Colonic mucosa (tissue), 4 donors: ENCODE measurements around the gene INTS3. TPM values are rescaled to one million over a fixed set of nuclear protein-coding genes. Genes with fewer than 3 reads are reported as not detected.

Experiments
- DNase-seq: peaks from one replicate; pipeline ENCODE4 v3.0.0-alpha.2; 2020
- H3K27ac ChIP-seq: fragments of 200-600 bp; one replicate; pipeline ENCODE4 v1.8.0; 2021
- H3K27me3 ChIP-seq: fragments of 200-600 bp; one replicate; pipeline ENCODE4 v1.8.0; 2021
- H3K36me3 ChIP-seq: fragments of 200-600 bp; one replicate; pipeline ENCODE4 v1.8.0; 2021
- H3K4me1 ChIP-seq: fragments of 200-600 bp; one replicate; pipeline ENCODE4 v1.8.0; 2021; ENCODE audit warnings: mild to moderate bottlenecking
- H3K4me3 ChIP-seq: fragments of 200-600 bp; one replicate; pipeline ENCODE4 v1.8.0; 2021
- H3K9ac ChIP-seq, 2 donors: one replicate each; pipeline ENCODE4 v1.7.0; 2013; ENCODE audit warnings: control low read depth in 2 of 2, low read depth in 2 of 2, low read length in 2 of 2
- H3K9me3 ChIP-seq: fragments of 200-600 bp; one replicate; pipeline ENCODE4 v1.8.0; 2021
- intact Hi-C: fragments of 100-400 bp; cut with DNase I; formaldehyde crosslinking; loops from one replicate; pipeline ENCODE4 v1.14.1; 2022
- total RNA-seq, 2 donors: library from RNA; stranded (reverse); fragmentation: NEBNext Ultra II Directional in 1 of 2; extraction: Animal tissue kit (Norgen Biotek cat#: 25700) in 1 of 2; gene quantifications; one replicate each; pipeline ENCODE4 v1.2.1, GENCODE V29; 2021
- TF ChIP-seq, protein P1 (sequence below): fragments of 200-600 bp; IDR thresholded peaks from one replicate; pipeline ENCODE4 v1.8.0; 2022; ENCODE audit warnings: antibody characterized with exemption, mild to moderate bottlenecking
- donor health status: healthy.
- donor health status: DM: no; HTN: no; CAD: no.
- donor health status: DM: no; HTN: no; CAD: no.

INTS3 gene
- total RNA-seq, 2 donors from 2014 or later = 25.5 to 53.1 TPM

- Histone ChIP-seq H3K9ac (no peak overlapping the region), H3K9me3 (no peaks in the 10 kb centered on the region), H3K4me1 (peaks cover 7% of the 10 kb centered on the region), H3K36me3 (no peaks in the 10 kb centered on the region), H3K27me3 (no peaks in the 10 kb centered on the region), H3K27ac (no peak overlapping the region), H3K4me3 (no peak overlapping the region)
- intact Hi-C loops = no loop called here
- DNase-seq = no peak
- TF ChIP-seq, protein P1, sequence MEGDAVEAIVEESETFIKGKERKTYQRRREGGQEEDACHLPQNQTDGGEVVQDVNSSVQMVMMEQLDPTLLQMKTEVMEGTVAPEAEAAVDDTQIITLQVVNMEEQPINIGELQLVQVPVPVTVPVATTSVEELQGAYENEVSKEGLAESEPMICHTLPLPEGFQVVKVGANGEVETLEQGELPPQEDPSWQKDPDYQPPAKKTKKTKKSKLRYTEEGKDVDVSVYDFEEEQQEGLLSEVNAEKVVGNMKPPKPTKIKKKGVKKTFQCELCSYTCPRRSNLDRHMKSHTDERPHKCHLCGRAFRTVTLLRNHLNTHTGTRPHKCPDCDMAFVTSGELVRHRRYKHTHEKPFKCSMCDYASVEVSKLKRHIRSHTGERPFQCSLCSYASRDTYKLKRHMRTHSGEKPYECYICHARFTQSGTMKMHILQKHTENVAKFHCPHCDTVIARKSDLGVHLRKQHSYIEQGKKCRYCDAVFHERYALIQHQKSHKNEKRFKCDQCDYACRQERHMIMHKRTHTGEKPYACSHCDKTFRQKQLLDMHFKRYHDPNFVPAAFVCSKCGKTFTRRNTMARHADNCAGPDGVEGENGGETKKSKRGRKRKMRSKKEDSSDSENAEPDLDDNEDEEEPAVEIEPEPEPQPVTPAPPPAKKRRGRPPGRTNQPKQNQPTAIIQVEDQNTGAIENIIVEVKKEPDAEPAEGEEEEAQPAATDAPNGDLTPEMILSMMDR = no peak
These were observed 44.2 kb downstream of the INTS3 start for GRCh38 chr1:153771841-153772593.

GRCh38 chr1:153773096-153773921, 45.5 kb downstream of the INTS3 start:
- H3K4me1 ChIP-seq = peaks cover 7% of the 10 kb centered on the region
- peak overlapping the region; percentile 34 for H3K27ac ChIP-seq

DNA sequence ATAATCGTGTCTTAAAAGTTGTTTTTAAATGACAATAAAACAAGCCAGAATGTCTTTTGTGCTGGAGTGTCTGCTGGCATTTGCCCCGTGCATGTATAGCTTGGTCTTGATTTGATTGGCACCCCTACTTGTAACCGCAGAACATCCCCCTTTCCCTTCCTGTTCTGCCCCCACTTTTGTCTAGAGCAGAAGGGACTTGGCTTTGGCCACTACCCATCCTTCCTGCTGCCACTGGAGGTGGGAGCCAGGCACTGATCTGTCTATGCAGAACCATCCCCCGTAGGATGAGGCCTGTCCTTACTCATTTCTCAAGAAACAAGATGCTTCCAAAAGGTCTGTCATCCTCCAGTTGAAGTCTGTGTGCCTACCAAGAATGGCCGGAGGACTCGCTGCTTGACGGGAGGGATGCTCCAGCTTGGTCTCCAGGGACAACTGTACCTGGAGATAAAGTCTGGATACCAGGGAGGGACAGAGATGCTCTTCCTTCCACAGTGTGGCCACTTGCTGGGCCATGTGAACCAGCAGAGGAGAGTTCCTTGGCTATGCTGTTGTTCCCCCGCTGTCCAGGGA, 46.3 kb downstream of the INTS3 start:
- Histone ChIP-seq H3K27ac (no peak overlapping the region), H3K36me3 (no peaks in the 10 kb centered on the region), H3K27me3 (no peaks in the 10 kb centered on the region), H3K9me3 (no peaks in the 10 kb centered on the region), H3K4me3 (no peak overlapping the region), H3K9ac (peak overlapping the region in 1 of 2 donors; percentile 81), H3K4me1 (peaks cover under 1% of the 10 kb centered on the region)
- TF ChIP-seq, protein P1 = no peak
- DNase-seq = no peak
- intact Hi-C loops = no loop called here

More at GRCh38 chr1:153773096-153773921, 45.5 kb downstream of the INTS3 start:
- intact Hi-C loops = no loop called here
- TF ChIP-seq, protein P1 = no peak
- no peaks in the 10 kb centered on the region for H3K27me3 ChIP-seq
- H3K9me3 ChIP-seq = no peaks in the 10 kb centered on the region
- H3K4me3 ChIP-seq = no peak overlapping the region
- no peak for DNase-seq
- H3K36me3 ChIP-seq = no peaks in the 10 kb centered on the region
- no peak overlapping the region for H3K9ac ChIP-seq

DNA sequence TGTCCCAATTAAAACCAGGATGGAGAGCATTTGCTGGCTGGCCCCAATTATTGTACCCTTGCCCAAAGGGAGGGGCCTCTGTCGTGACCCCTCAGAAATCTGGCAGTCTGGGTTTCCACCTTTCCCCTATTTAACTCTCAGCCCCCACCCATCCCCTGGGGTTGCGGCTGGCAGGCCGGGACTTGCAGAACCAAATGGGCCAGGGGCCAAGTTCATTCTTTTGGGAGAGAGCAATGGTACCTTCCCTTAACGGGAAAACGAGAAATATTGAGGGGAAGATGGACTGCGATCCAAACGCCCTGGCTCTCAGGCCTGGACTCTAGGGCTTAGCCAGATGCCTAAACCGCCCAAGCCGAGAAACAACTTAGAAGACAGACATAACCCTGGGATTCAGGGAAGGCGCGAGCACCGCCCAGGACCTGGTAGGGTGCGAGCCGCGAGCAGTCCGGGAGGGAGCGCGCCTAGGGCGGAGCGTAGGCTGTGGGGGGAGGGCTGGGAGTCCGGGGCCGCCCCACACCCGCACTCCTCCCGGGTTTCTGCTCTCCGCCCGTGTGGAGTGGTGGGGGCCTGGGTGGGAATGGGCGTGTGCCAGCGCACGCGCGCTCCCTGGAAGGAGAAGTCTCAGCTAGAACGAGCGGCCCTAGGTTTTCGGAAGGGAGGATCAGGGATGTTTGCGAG, 47.1 kb downstream of the INTS3 start, which contains the start of gene SLC27A3:
Gene SLC27A3, plus strand, starts transcription at position 628 of the 678 bp plus-strand sequence. CDS start 91 bp downstream, outside the sequence.
- Histone ChIP-seq H3K4me1 (no peaks in the 10 kb centered on the region), H3K4me3 (peak within 1 kb of the TSS; percentile 90), H3K9me3 (no peaks in the 10 kb centered on the region), H3K36me3 (no peaks in the 10 kb centered on the region), H3K27me3 (no peaks in the 10 kb centered on the region), H3K27ac (peak within 1 kb of the TSS; percentile 91), H3K9ac (peak within 1 kb of the TSS; percentile 81 to 83)
- TF ChIP-seq, protein P1 = no peak
- peak; percentile 87 for DNase-seq
- intact Hi-C loops = no loop called here
